ENCODE measurements around the gene CXCL17.

The CXCL17 gene

DNA sequence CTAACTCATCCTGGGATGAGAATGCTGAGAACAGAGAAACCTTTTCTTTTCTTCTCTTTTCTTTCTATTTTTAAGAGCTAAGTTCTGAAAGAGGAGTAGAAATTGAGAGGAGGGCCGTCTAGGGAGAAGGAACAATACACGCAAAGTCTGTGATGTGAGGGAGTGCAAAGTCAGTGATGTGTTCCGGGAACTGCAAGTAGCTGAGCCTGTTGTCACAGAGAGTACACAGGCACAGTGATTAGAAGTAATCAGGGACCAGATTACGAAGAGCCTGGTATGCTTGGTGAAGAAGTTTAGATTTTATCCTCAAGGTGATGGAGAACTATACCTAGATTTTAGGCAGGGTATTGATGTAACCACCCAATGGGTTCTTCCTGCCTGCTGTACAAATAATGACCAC is 32.0 kb upstream of the CXCL17 start:
- no peaks in the 10 kb centered on the region for H3K36me3 ChIP-seq
- DNase-seq: no peak
- TF ChIP-seq, protein P1, sequence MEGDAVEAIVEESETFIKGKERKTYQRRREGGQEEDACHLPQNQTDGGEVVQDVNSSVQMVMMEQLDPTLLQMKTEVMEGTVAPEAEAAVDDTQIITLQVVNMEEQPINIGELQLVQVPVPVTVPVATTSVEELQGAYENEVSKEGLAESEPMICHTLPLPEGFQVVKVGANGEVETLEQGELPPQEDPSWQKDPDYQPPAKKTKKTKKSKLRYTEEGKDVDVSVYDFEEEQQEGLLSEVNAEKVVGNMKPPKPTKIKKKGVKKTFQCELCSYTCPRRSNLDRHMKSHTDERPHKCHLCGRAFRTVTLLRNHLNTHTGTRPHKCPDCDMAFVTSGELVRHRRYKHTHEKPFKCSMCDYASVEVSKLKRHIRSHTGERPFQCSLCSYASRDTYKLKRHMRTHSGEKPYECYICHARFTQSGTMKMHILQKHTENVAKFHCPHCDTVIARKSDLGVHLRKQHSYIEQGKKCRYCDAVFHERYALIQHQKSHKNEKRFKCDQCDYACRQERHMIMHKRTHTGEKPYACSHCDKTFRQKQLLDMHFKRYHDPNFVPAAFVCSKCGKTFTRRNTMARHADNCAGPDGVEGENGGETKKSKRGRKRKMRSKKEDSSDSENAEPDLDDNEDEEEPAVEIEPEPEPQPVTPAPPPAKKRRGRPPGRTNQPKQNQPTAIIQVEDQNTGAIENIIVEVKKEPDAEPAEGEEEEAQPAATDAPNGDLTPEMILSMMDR (IDR thresholded peaks at IDR 0.05; ENCODE audit: low read depth, low read length): no peak
- H3K4me3 ChIP-seq (ENCODE audit: low read depth, low read length): no peak overlapping the region
- H3K27ac ChIP-seq: no peak overlapping the region
- no peaks in the 10 kb centered on the region for H3K27me3 ChIP-seq (ENCODE audit: insufficient read depth, low read depth, severe bottlenecking)
- no peaks in the 10 kb centered on the region for H3K9me3 ChIP-seq (ENCODE audit: severe bottlenecking)

DNA sequence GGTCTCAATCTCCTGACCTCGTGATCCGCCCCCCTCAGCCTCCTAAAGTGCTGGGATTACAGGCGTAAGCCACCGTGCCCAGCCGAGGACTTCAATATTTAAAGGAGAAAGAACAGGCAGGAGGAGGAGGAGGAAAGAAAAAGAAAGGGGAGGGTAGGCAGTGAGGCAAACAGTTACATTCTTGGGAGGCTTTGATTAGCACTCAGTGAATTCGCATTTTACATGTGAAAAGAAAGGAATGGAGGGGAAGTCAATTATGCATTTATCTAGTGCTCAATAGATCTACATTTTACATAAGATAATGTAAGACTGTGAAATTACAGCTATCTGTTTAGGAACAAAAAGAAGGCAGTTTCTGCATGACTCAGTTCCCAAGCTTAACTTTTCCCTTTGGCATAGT is 30.9 kb upstream of the CXCL17 start:
- Histone ChIP-seq H3K9me3 (ENCODE audit: severe bottlenecking) (no peaks in the 10 kb centered on the region), H3K36me3 (no peaks in the 10 kb centered on the region), H3K27ac (no peak overlapping the region), H3K4me3 (ENCODE audit: low read depth, low read length) (no peak overlapping the region), H3K27me3 (ENCODE audit: insufficient read depth, low read depth, severe bottlenecking) (no peaks in the 10 kb centered on the region)
- DNase-seq: no peak
- TF ChIP-seq, protein P1 (IDR thresholded peaks at IDR 0.05; ENCODE audit: low read depth, low read length): no peak

DNA sequence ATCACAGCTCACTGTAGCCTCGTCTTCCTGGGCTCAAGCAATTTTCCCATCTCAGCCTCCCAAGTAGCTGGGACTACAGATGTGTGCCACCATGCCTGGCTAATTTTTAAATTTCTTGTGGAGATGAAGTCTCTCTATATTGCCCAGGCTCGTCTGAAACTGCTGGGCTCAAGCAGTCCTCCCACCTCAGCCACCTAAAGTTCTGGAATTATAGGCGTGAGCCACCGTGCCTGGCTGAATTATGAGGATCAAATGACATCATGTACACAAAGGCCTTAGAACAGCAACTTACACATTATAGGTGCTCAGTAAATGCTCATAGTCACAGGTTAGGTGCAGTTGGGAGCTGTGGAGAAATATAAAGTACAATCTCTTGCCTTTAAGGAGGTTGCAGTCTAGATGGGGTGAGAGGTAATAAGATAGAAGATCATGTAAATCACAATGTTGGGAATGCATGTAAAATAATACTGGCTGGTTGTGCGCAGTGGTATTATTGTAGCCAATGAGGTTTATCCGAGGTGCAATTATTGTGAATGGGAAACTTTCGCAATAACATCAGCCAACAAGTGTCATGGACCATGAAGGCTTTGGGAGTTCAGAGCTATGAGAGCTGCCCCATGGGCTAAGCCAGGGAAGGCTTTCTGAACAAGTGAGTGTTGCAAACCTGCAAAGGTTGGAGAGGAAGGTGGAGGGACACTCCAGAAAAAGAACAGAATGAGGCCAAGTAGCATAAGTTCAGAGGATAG is 29.8 kb upstream of the CXCL17 start:
- no peak overlapping the region for H3K27ac ChIP-seq
- TF ChIP-seq, protein P1 (IDR thresholded peaks at IDR 0.05; ENCODE audit: low read depth, low read length): no peak
- H3K4me3 ChIP-seq (ENCODE audit: low read depth, low read length): no peak overlapping the region
- H3K27me3 ChIP-seq (ENCODE audit: insufficient read depth, low read depth, severe bottlenecking): no peaks in the 10 kb centered on the region
- H3K36me3 ChIP-seq: no peaks in the 10 kb centered on the region
- H3K9me3 ChIP-seq (ENCODE audit: severe bottlenecking): no peaks in the 10 kb centered on the region
- no peak for DNase-seq

DNA sequence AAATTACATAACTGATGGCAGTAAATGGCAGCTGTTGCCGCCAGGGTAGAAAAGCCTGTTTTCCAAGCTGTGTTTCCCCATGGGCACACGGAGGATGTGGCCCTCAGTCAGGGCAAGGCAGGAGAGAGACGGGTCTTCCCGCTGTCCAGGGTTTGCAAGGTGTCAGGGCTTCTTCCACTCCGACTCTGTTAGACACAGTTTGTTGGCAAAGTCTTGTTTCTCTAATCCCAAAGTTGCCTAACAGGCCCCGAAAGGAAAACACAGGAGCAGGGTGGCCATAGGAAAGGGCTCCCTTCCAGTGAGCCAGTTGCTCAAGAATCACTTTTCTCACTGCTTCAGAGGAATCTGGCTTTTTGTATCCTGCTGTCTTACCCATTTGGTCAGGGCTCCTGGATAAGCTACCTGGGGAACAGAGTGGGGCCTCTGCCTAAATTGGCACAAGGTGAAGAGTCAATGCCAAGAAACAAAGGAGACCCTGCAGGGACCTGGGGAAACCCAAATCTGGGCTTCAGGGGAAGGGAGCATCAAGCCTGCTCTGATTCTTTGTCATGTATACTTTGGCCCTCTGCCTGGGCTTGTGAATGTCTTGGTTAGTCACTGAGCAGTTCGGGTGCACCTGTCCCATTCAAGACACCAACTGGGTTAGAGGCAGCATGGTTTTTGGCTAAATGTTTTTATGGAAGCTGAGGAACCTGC is 29.0 kb upstream of the CXCL17 start:
- no peak overlapping the region for H3K27ac ChIP-seq

DNA sequence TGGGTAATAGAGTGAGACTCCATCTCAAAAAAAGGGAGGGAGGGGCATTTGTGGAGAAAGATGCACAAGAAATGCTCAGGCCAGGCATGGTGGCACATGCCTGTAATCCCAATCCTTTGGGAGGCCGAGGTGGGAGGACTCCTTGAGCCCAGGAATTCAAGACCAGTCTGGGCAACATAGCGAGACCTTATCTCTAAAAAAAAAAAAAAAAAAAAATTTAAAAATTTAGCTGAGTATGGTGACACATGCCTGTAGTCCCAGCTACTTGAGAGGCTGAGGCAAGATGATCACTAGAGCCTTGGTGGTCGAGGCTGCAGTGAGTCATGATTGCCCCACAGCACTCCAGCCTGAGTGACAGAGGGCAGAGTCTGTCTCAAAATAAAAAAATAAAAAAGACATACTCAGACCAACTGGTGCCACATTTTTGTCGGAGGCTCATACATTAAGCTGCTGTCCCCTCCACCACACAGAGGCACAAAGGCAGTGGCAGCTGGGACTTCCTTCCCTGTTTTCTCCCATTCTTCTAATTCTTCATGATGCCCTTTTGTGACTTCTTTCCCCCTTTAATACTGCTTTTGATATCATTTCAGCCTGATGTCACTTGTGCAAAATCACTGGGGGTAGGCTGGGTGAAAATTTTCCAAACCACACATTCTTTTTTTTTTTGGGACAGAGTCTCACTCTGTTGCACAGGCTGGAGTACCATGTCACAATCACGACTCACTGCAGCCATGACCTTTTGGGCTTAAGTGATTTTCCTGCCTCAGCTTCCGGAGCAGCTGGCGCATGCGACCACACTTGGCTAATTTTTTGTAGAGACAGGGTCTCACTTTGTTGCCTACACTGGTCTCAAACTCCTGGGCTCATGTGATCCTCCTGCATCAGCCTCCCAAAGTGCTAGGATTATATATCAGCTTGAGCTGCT is 26.8 kb upstream of the CXCL17 start:
- DNase-seq: no peak
- Histone ChIP-seq H3K27me3 (ENCODE audit: insufficient read depth, low read depth, severe bottlenecking) (no peaks in the 10 kb centered on the region), H3K36me3 (no peaks in the 10 kb centered on the region), H3K27ac (no peak overlapping the region), H3K4me3 (ENCODE audit: low read depth, low read length) (no peak overlapping the region), H3K9me3 (ENCODE audit: severe bottlenecking) (no peaks in the 10 kb centered on the region)
- TF ChIP-seq, protein P1 (IDR thresholded peaks at IDR 0.05; ENCODE audit: low read depth, low read length): no peak

More for the DNA sequence above, 29.0 kb upstream of the CXCL17 start:
- TF ChIP-seq, protein P1 (IDR thresholded peaks at IDR 0.05; ENCODE audit: low read depth, low read length): no peak
- Histone ChIP-seq H3K9me3 (ENCODE audit: severe bottlenecking) (no peaks in the 10 kb centered on the region), H3K36me3 (no peaks in the 10 kb centered on the region), H3K4me3 (ENCODE audit: low read depth, low read length) (no peak overlapping the region), H3K27me3 (ENCODE audit: insufficient read depth, low read depth, severe bottlenecking) (no peaks in the 10 kb centered on the region)
- DNase-seq: no peak
